B cell (primary cell): ENCODE data around the gene PRLH. TPM values are rescaled to one million over a fixed set of nuclear protein-coding genes. Genes with fewer than 3 reads are reported as not detected.

Source experiments
- ATAC-seq: fragments of 200-7000 bp; cut with Tn5 transposase; one replicate; pipeline ENCODE4 v1.10.0; 2021; ENCODE audit warnings: low read depth, mild to moderate bottlenecking, moderate number of reproducible peaks, moderate library complexity
- CTCF ChIA-PET: fragments of 350-600 bp; sonication (Branson Sonifier 250); formaldehyde crosslinking; loops from one replicate; lab custom pipeline; 2021; ENCODE audit warnings: antibody characterized with exemption, inconsistent platforms; lab: Charles Lee
- POLR2A ChIA-PET: fragments of 350-600 bp; sonication (Branson Sonifier 250); formaldehyde crosslinking; loops from one replicate; lab custom pipeline; 2021; ENCODE audit warnings: antibody characterized with exemption; lab: Charles Lee
- DNase-seq: peaks from one replicate; pipeline ENCODE4 v3.0.0; 2013
- H2AFZ ChIP-seq: 2 replicates; pipeline ENCODE4 v1.6.1; 2012; ENCODE audit warnings: mild to moderate bottlenecking, low read depth, low read length; ENCODE audit not compliant: insufficient read depth, poor library complexity, severe bottlenecking
- H3K27ac ChIP-seq, 2 donors: 1 replicate in 1 of 2; 2 replicates in 1 of 2; pipeline ENCODE4 v1.5.1; 2012 to 2013; ENCODE audit warnings: low read length in 2 of 2, mild to moderate bottlenecking in 2 of 2, moderate library complexity in 1 of 2
- H3K27me3 ChIP-seq, 4 experiments: fragments of 200-600 bp in 1 of 4; sonication (generic) in 1 of 4; replicated peaks in 1 of 4; 1 replicate in 2 of 4; 2 replicates in 2 of 4; pipeline versions ENCODE4 v1.6.1 to v1.7.0; 2013 to 2016; ENCODE audit warnings: low read length in 3 of 4, mild to moderate bottlenecking in 2 of 4, mixed read lengths in 1 of 4, moderate library complexity in 1 of 4; ENCODE audit not compliant: insufficient read depth in 4 of 4, control insufficient read depth in 3 of 4; ENCODE audit errors: control extremely low read depth in 1 of 4
- H3K36me3 ChIP-seq, 2 experiments: replicated peaks in 1 of 2; 1 replicate in 1 of 2; 2 replicates in 1 of 2; pipeline versions ENCODE4 v1.6.1 to v1.7.1; 2013; ENCODE audit warnings: low read length in 1 of 2; ENCODE audit not compliant: insufficient read depth in 2 of 2, control insufficient read depth in 1 of 2; ENCODE audit errors: control extremely low read depth in 1 of 2, extremely low read depth in 1 of 2
- H3K4me1 ChIP-seq, 2 donors: fragments of 200-600 bp in 1 of 2; sonication (generic) in 1 of 2; 1 replicate in 1 of 2; 2 replicates in 1 of 2; pipeline versions ENCODE4 v1.5.1 to v1.6.1; 2013 to 2017; ENCODE audit warnings: low read length in 2 of 2; ENCODE audit not compliant: control insufficient read depth in 2 of 2, insufficient read depth in 2 of 2
- H3K4me2 ChIP-seq: replicated peaks from 2 replicates; pipeline ENCODE3; 2012; ENCODE audit warnings: mild to moderate bottlenecking, low read depth, low read length; ENCODE audit not compliant: poor library complexity, severe bottlenecking
- H3K4me3 ChIP-seq, 5 experiments: fragments of 200-600 bp in 1 of 5; sonication (generic) in 1 of 5; 1 replicate in 3 of 5; 2 replicates in 2 of 5; pipeline versions ENCODE4 v1.5.1 to v1.7.0; 2011 to 2016; ENCODE audit warnings: low read length in 4 of 5, mild to moderate bottlenecking in 4 of 5, low read depth in 2 of 5, control low read depth in 1 of 5, moderate library complexity in 1 of 5; ENCODE audit not compliant: insufficient read depth in 1 of 5; ENCODE audit errors: control extremely low read depth in 1 of 5, extremely low read depth in 1 of 5
- H3K79me2 ChIP-seq: fragments of 200-600 bp; sonication (generic); one replicate; pipeline ENCODE4 v1.6.0; 2016; ENCODE audit warnings: low read length; ENCODE audit not compliant: control insufficient read depth, insufficient read depth
- H3K9ac ChIP-seq: fragments of 200-600 bp; sonication (generic); 2 replicates; pipeline ENCODE4 v1.6.1; 2017; ENCODE audit warnings: mild to moderate bottlenecking, low read length, moderate library complexity
- H3K9me3 ChIP-seq, 3 donors: one replicate each; pipeline versions ENCODE4 v1.6.1 to v1.7.1; 2013; ENCODE audit warnings: low read length in 2 of 3; ENCODE audit not compliant: control insufficient read depth in 2 of 3, insufficient read depth in 1 of 3; ENCODE audit errors: control extremely low read depth in 1 of 3
- H4K20me1 ChIP-seq: 2 replicates; pipeline ENCODE4 v1.6.0; 2012; ENCODE audit warnings: mild to moderate bottlenecking, low read length; ENCODE audit not compliant: insufficient read depth, control insufficient read depth, poor library complexity, severe bottlenecking
- H3K27ac Mint-ChIP-seq: one replicate; pipeline ENCODE4 v1.8.0; 2021; ENCODE audit warnings: mixed read lengths
- H3K27me3 Mint-ChIP-seq: one replicate; pipeline ENCODE4 v1.8.0; 2021; ENCODE audit warnings: mixed read lengths
- H3K4me1 Mint-ChIP-seq: one replicate; pipeline ENCODE4 v1.8.0; 2021; ENCODE audit warnings: mixed read lengths
- H3K4me3 Mint-ChIP-seq: one replicate; pipeline ENCODE4 v1.8.0; 2021; ENCODE audit warnings: mixed read lengths
- H3K9me3 Mint-ChIP-seq: one replicate; pipeline ENCODE4 v1.8.0; 2022; ENCODE audit warnings: mixed read lengths; ENCODE audit not compliant: insufficient read depth
- CTCF ChIP-seq: fragments of 200-600 bp; IDR thresholded peaks from one replicate; pipeline ENCODE4 v1.8.0; 2022; ENCODE audit warnings: antibody characterized with exemption, mild to moderate bottlenecking
- EZH2 ChIP-seq: IDR thresholded peaks from 2 replicates; pipeline ENCODE4 v1.6.1; 2012; ENCODE audit warnings: borderline replicate concordance, low read depth, mild to moderate bottlenecking, moderate library complexity, low read length; ENCODE audit not compliant: insufficient read depth, poor library complexity, severe bottlenecking
- WGBS: methylation state at CpG from one replicate; pipeline ENCODE4 v1.1.5; 2013; ENCODE audit warnings: missing lambda C conversion rate; ENCODE audit not compliant: insufficient coverage; 5-methylcytosine and 5-hydroxymethylcytosine counted together
- intact Hi-C: fragments of 100-400 bp; cut with micrococcal nuclease; formaldehyde crosslinking; loops from one replicate; pipeline ENCODE4 v1.10.0; 2022
- polyA plus RNA-seq: library from polyadenylated mRNA; depleted of rRNA; stranded (reverse); fragments of >200 nt; gene quantifications from 2 replicates; pipeline ENCODE4 v1.2.3, GENCODE V29; 2012
- total RNA-seq, 2 donors: library from RNA; stranded (reverse); fragments of 120-200 nt in 1 of 2; gene quantifications; 1 replicate in 1 of 2; 2 replicates in 1 of 2; pipeline versions ENCODE4 v1.2.3 to v1.2.4, GENCODE V29; 2013 to 2022

The PRLH gene
- total and polyA plus RNA-seq, 2 donors (not counting 1 experiment from before 2014, with no cell fraction given) = not detected

GRCh38 chr2:237593036-237593435 lies 26.7 kb downstream of the PRLH start:
- no peak for ATAC-seq
- H3K36me3 ChIP-seq = no peaks in the 10 kb centered on the region
- no peaks in the 10 kb centered on the region for H3K9me3 Mint-ChIP-seq
- H3K27ac ChIP-seq = no peak overlapping the region
- H3K27ac Mint-ChIP-seq = no peak overlapping the region
- H3K4me3 Mint-ChIP-seq = no peak overlapping the region
- no peaks in the 10 kb centered on the region for H4K20me1 ChIP-seq
- POLR2A ChIA-PET = no interaction called here
- whole genome bisulfite sequencing = 93% methylated on average over 10 of the region's 10 CpGs
- no peak overlapping the region for H3K9ac ChIP-seq
- H3K4me1 Mint-ChIP-seq = peaks cover 18% of the 10 kb centered on the region
- peaks cover 3% of the 10 kb centered on the region for H3K27me3 Mint-ChIP-seq
- intact Hi-C loops = no loop called here
- no peak overlapping the region for H2AFZ ChIP-seq
- no peaks in the 10 kb centered on the region for H3K79me2 ChIP-seq
- no peak for TF ChIP-seq EZH2
- no peak for TF ChIP-seq CTCF
- no peak for DNase-seq
- peaks cover 0 to 4% (median 0%) of the 10 kb centered on the region in 4 experiments for H3K27me3 ChIP-seq
- CTCF ChIA-PET = no interaction called here
- no peak overlapping the region for H3K4me2 ChIP-seq
- H3K9me3 ChIP-seq = peaks cover 0 to 3% (median 0%) of the 10 kb centered on the region in 3 donors
- H3K4me1 ChIP-seq = peaks cover 9 to 10% of the 10 kb centered on the region in 2 donors
- no peak overlapping the region for H3K4me3 ChIP-seq

GRCh38 chr2:237593596-237594320 lies 27.4 kb downstream of the PRLH start:
- 45% methylated on average over 13 of the region's 17 CpGs for WGBS
- ChIA-PET POLR2A (no interaction called here), CTCF (no interaction called here)
- peaks cover 18% of the 10 kb centered on the region for H3K4me1 Mint-ChIP-seq
- H3K4me2 ChIP-seq = no peak overlapping the region
- H3K27ac ChIP-seq = no peak overlapping the region
- ATAC-seq = no peak
- intact Hi-C loops = no loop called here
- peak overlapping the region; percentile 49 for H2AFZ ChIP-seq
- H3K9me3 ChIP-seq = no peaks in the 10 kb centered on the region
- no peak for DNase-seq
- no peak overlapping the region for H3K4me3 ChIP-seq
- peaks cover 0 to 4% (median 0%) of the 10 kb centered on the region in 4 experiments for H3K27me3 ChIP-seq
- TF ChIP-seq EZH2 = no peak
- TF ChIP-seq CTCF = no peak
- no peak overlapping the region for H3K27ac Mint-ChIP-seq
- no peaks in the 10 kb centered on the region for H3K79me2 ChIP-seq
- H3K4me1 ChIP-seq = peaks cover 9 to 10% of the 10 kb centered on the region in 2 donors
- no peaks in the 10 kb centered on the region for H3K9me3 Mint-ChIP-seq
- no peaks in the 10 kb centered on the region for H4K20me1 ChIP-seq
- H3K27me3 Mint-ChIP-seq = peaks cover 3% of the 10 kb centered on the region
- H3K36me3 ChIP-seq = no peaks in the 10 kb centered on the region
- no peak overlapping the region for H3K9ac ChIP-seq
- no peak overlapping the region for H3K4me3 Mint-ChIP-seq
